ENCODE measurements around the gene FAT1. TPM values are rescaled to one million over a fixed set of nuclear protein-coding genes. Genes with fewer than 3 reads are reported as not detected.
A peak's percentile ranks its signal among the peaks of the same experiment; 100 is the strongest.

Gene FAT1
- polyA plus RNA-seq, 1 donor from 2014 or later: 19.8 TPM

GRCh38 chr4:186728631-186729271, 5.1 kb upstream of the FAT1 start:
- no peak for TF ChIP-seq SMC3 (conservative IDR thresholded peaks at IDR 0.05; ENCODE audit: poor library complexity)
- no peak for TF ChIP-seq TAF1 (IDR thresholded peaks at IDR 0.05; ENCODE audit: low read depth)
- TF ChIP-seq EZH2 (IDR thresholded peaks at IDR 0.05; ENCODE audit: borderline replicate concordance, insufficient read depth, low read length, poor library complexity, severe bottlenecking): no peak
- TF ChIP-seq EP300 (conservative IDR thresholded peaks at IDR 0.05; ENCODE audit: poor library complexity, severe bottlenecking): no peak
- TF ChIP-seq RAD21 (conservative IDR thresholded peaks at IDR 0.05): no peak
- no peak for TF ChIP-seq CTCF (IDR thresholded peaks at IDR 0.05; ENCODE audit: poor library complexity, severe bottlenecking)
- TF ChIP-seq POLR2AphosphoS5 (IDR thresholded peaks at IDR 0.05): no peak
- no peak for TF ChIP-seq MXI1 (conservative IDR thresholded peaks at IDR 0.05; ENCODE audit: poor library complexity, severe bottlenecking)
- no peak for TF ChIP-seq REST (IDR thresholded peaks at IDR 0.05; ENCODE audit: borderline replicate concordance)
- H3K4me3 ChIP-seq (ENCODE audit: low read length): no peak overlapping the region
- H3F3A ChIP-seq (ENCODE audit: insufficient read depth, low read length, poor library complexity, severe bottlenecking): no peaks in the 10 kb centered on the region
- no peak overlapping the region for H2AFZ ChIP-seq (ENCODE audit: low read depth, low read length)
- no peaks in the 10 kb centered on the region for H3K9me2 ChIP-seq (ENCODE audit: insufficient read depth, low read length)
- no peaks in the 10 kb centered on the region for H3K79me2 ChIP-seq (replicated peaks; ENCODE audit: insufficient read depth, low read length)
- H3K9ac ChIP-seq (ENCODE audit: low read length): no peak overlapping the region
- no peaks in the 10 kb centered on the region for H3K36me3 ChIP-seq (ENCODE audit: insufficient read depth, low read length)
- no peak overlapping the region for H3K27ac ChIP-seq (ENCODE audit: low read length)
- H3K27me3 ChIP-seq (ENCODE audit: insufficient read depth, low read depth, low read length): peaks cover 16% of the 10 kb centered on the region
- H3K9me3 ChIP-seq (ENCODE audit: low read length): no peaks in the 10 kb centered on the region
- no peaks in the 10 kb centered on the region for H4K20me1 ChIP-seq (ENCODE audit: insufficient read depth)
- H3K4me2 ChIP-seq (ENCODE audit: low read length): no peak overlapping the region

- Histone ChIP-seq H3K27me3 (ENCODE audit: insufficient read depth, low read depth, low read length) (peaks cover 16% of the 10 kb centered on the region), H3K4me2 (ENCODE audit: low read length) (no peak overlapping the region), H3K36me3 (ENCODE audit: insufficient read depth, low read length) (no peaks in the 10 kb centered on the region), H3K27ac (ENCODE audit: low read length) (no peak overlapping the region), H3K4me3 (ENCODE audit: low read length) (peak overlapping the region; percentile 91), H3F3A (ENCODE audit: insufficient read depth, low read length, poor library complexity, severe bottlenecking) (no peaks in the 10 kb centered on the region), H2AFZ (ENCODE audit: low read depth, low read length) (no peak overlapping the region), H3K9ac (ENCODE audit: low read length) (no peak overlapping the region), H3K9me3 (ENCODE audit: low read length) (no peaks in the 10 kb centered on the region), H3K9me2 (ENCODE audit: insufficient read depth, low read length) (no peaks in the 10 kb centered on the region), H3K79me2 (replicated peaks; ENCODE audit: insufficient read depth, low read length) (no peaks in the 10 kb centered on the region), H4K20me1 (ENCODE audit: insufficient read depth) (no peaks in the 10 kb centered on the region)
- TF ChIP-seq CTCF (IDR thresholded peaks at IDR 0.05; ENCODE audit: poor library complexity, severe bottlenecking): no peak
- no peak for TF ChIP-seq RAD21 (conservative IDR thresholded peaks at IDR 0.05)
- no peak for TF ChIP-seq EZH2 (IDR thresholded peaks at IDR 0.05; ENCODE audit: borderline replicate concordance, insufficient read depth, low read length, poor library complexity, severe bottlenecking)
- no peak for TF ChIP-seq SMC3 (conservative IDR thresholded peaks at IDR 0.05; ENCODE audit: poor library complexity)
- TF ChIP-seq EP300 (conservative IDR thresholded peaks at IDR 0.05; ENCODE audit: poor library complexity, severe bottlenecking): no peak
- TF ChIP-seq POLR2AphosphoS5 (IDR thresholded peaks at IDR 0.05): no peak
- TF ChIP-seq TAF1 (IDR thresholded peaks at IDR 0.05; ENCODE audit: low read depth): no peak
- TF ChIP-seq REST (IDR thresholded peaks at IDR 0.05; ENCODE audit: borderline replicate concordance): no peak
- no peak for TF ChIP-seq MXI1 (conservative IDR thresholded peaks at IDR 0.05; ENCODE audit: poor library complexity, severe bottlenecking)
Measured at GRCh38 chr4:186727977-186728519, 4.4 kb upstream of the FAT1 start.

All from neural cell (in vitro differentiated cells).